HG03039 (cell line): ENCODE results near the gene CDK13.
A peak's percentile ranks its signal among the peaks of the same experiment; 100 is the strongest.

Source experiments
- ATAC-seq: cut with Tn5 transposase; IDR thresholded peaks from one replicate; pipeline ENCODE4 v1.9.1; 2021; ENCODE audit warnings: mild to moderate bottlenecking, moderate library complexity; ENCODE audit not compliant: unreplicated experiment

The CDK13 gene

DNA sequence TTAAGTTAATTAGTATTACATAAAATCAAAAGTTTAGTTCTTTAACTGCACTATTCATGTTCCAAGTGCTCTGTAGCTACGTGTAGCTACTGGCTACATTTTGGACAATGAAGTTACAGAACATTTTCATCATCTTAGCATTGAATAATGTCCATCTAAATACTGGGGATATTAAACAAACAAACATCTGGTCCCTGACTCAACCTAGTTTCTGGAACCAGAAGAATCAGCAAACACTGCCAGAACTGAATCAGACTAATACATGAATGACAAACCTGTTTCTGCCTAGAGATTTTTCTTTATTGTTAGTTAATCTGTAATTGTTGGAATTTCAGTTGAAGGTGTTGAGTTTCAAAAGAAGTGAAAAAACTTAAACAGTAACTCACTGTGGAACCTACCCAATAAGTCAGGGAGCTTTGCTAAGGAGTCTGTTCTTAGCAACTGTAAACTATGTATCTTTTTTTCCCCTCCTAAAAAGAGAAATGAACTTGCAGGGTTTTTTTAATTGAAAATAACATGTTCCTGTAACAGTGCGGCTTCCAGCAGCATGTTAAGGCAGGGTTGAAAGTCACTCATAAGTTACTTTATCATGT lies 58.3 kb downstream of the CDK13 start:
- ATAC-seq, result no peak

- no peak for ATAC-seq
These were observed 59.2 kb downstream of the CDK13 start for GRCh38 chr7:40009301-40009700.

GRCh38 chr7:40014376-40014775 lies 64.3 kb downstream of the CDK13 start:
- no peak for ATAC-seq

GRCh38 chr7:40015790-40016296 lies 65.8 kb downstream of the CDK13 start:
- peak; percentile 81 for ATAC-seq

DNA sequence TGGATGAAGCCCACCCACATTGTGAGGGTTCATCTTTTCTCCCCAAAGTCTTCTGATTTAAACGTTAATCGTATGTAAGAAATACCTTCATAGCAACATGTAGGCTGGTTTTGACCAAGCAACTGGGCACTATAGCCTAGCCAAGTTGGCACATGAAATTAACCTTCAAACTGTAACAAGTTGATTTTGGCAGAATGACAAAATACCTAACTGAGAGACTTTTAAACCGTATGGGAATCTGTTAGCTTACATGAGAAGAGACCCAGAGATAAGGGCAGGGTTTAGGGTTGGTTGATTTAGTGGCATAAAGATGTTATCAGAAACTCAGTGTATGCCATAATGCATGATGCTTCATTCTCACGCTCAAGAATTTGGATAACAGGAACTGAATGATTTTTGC lies 69.5 kb downstream of the CDK13 start:
- no peak for ATAC-seq

DNA sequence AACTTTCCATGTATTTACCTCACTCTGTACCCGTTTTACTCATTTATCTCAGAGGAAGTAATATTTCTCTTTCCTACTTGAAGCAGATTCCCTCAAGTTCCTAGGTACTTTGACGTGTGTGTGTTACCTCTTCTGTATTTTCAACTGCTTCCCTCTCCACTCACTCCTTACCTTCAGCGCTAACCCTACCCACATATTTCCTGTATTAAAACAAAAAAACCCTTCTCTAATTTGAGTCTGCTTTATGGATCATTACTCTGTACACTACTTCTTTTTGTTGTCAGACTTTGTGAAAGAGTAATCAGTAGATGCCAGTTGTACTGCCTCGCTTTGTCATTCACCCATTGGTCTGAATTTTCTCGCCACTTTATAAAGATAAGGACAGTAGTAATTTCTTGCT lies 74.0 kb downstream of the CDK13 start:
- ATAC-seq, result no peak

DNA sequence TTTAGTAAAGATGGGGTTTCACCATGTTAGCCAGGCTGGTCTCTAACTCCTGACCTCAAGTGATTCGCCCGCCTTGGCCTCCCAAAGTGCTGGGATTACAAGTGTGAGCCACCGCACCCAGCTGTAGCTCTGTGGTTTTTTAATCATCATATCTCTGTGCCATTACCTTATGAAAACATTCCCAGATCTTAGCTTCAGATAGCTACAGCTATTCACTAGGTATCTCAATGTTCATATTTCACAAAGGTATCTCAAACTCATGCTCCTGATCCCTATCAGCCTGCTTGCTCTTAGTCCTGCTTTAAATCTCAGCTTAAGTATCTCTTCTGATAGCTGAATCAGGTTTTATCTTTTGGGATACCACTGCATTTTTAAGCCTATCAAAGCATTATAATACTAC lies 74.8 kb downstream of the CDK13 start:
- no peak for ATAC-seq

DNA sequence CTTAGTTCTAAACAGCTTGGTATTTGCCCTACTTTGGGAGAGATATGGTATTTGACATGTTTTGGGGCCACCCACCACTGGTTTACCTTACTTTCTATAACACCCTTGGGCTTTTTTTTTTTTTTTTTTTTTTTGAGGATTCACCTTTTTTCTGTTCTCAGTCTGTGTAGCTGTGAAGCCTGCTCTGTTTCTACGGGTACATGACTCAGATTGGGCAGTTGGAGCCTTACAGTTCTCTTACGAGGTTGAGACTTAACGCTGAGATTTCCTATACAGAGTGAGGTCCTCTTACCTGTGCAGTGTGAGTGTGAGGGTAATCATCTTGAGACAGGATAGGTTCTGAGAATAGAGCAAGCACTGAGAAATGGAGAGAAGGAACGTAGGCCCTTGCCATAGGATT lies 77.5 kb downstream of the CDK13 start:
- no peak for ATAC-seq

DNA sequence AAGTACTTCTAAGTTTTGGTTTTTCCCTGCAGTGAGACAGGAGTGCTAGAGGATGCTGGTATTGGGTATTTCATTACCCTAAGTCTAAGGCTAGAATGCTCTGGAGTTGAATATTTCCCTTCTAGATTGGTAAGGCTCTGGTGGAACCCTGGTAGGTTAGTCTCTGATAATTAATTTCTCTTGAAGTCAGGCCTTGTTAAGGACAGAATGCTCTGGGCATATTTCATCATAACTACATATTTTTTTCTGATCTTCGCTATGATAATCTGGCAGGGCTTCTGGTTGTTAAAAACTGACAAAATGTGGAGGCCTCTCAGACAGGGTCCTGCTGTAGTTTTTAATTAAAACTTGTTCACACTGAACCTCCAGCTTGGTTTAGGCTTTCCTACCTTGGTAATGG lies 83.8 kb downstream of the CDK13 start:
- ATAC-seq, result no peak

DNA sequence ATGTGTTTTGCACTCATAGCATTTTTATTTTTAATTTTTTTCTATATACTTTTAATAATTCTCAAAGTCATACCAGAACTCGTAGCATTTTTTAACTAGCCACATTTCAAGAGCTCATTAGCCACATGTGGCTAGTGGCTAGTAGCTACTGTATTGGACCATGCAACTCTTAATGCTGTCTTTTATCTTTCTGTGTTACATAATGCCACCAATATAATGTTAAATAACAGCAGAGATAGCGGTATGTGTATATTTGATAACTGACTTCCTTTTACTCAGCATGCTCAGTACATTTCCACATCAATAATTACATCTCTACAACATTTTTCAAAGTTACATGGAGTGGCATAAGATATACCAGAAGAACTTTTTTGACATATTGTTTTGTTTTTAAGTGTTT lies 91.4 kb downstream of the CDK13 start:
- ATAC-seq, result no peak

GRCh38 chr7:40043164-40043563 lies 93.1 kb downstream of the CDK13 start:
- no peak for ATAC-seq

GRCh38 chr7:40047661-40048060 lies 97.6 kb downstream of the CDK13 start:
- no peak for ATAC-seq

- ATAC-seq, result no peak
These were observed 107.2 kb downstream of the CDK13 start for GRCh38 chr7:40057292-40057691.

GRCh38 chr7:40058026-40058425 lies 108.0 kb downstream of the CDK13 start:
- no peak for ATAC-seq

- no peak for ATAC-seq
These were observed 108.6 kb downstream of the CDK13 start for GRCh38 chr7:40058636-40059035.

DNA sequence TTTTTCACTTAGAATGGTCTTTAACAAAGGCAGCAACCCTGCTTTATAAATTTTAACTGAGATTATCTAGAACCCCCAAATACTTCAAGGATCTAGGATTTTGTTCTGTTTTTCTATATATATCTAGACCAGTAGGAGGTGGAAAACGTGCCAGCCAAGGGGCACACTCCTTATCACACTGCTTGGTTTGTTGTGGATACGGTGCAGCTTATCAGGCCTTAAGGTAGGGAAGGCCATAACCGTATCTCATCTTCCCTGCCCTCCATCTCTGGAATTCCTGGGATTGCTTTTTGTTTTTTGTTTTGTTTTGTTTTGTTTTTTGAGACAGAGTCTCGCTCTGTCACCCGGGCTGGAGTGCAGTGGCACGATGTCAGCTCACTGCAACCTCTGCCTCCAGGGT lies 109.0 kb downstream of the CDK13 start:
- no peak for ATAC-seq

DNA sequence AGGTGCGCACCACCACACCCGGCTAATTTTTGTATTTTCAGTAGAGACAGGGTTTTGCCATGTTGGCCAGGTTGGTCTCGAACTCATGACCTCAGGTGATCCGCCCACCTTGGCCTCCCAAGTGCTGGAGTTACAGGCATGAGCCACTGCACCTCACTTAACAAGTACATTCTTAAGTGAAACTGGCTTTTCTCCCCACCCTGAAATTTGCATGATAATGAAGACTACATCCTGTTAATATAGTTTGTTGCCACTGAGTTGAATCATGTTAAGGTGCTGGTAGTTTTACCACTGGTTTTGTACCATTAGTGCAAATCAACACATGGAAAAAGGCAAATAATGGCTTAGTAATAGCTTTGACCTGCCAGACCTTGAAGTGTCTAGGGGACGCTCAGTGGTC lies 122.2 kb downstream of the CDK13 start:
- ATAC-seq, result no peak

DNA sequence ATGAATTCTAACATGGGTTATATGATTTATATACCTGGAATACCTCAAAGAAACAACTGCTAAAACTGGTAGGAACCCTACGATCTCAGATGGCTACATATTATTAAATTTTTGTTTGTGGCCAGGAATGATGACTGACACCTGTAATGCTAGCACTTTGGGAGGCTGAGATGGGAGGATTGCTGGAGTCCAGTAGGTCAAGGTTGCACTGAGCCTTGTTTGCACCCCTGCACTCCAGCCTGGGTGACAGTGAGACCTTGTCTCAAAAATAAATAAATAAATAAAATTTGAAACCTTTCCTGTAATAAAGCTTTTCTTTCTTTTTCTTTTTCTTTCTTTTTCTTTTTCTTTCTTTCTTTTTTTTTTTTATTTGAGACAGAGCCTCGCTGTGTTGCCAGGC lies 123.2 kb downstream of the CDK13 start:
- ATAC-seq, result no peak

GRCh38 chr7:40077849-40078248 lies 127.8 kb downstream of the CDK13 start:
- no peak for ATAC-seq

DNA sequence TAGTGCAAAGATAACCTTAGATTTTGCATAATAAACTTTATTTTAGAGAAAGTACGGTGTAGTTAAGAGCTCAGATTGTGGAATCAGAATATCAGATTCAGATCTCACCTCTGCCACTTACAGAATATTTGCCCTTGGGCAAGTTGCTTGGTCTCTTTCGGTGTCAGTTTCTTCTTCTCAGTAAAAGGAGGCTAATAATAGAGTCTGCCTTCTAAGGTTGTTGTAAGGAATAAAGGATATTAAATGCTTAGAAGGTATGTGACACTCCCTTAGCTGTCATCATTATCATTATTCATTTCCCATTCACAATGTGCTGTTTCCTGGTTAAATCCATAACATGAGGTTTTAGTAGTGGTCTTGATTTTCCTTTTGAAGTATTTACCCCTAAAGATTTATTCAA lies 142.1 kb downstream of the CDK13 start:
- no peak for ATAC-seq

DNA sequence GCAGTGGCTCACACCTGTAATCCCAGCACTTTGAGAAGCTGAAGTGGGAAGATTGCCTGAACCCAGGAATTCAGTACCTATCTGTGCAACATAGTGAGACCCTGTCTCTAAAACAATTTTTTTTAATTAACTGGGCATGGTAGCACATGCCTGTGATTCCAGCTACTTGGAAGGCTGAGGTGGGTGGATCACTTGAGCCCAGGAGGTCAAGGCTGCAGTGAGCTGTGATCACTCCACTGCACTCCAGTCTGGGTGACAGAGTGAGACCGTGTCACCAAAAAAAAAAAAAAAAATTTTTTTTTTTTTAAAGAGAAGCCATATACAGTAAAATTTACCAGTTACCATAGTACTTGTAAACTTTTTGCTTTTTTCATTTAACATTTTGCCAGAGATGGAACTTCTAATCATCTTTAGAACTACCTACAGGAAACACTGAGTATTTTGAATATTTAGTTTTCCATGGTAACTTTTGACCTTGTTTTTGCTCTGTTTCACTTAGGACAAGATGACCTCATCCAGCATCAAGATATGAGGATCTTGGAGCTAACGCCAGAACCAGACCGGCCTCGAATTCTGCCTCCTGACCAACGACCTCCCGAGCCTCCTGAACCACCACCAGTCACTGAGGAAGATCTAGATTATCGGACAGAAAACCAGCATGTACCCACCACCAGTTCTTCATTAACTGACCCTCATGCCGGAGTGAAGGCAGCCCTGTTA lies 143.7 kb downstream of the CDK13 start:
- no peak for ATAC-seq

GRCh38 chr7:40095230-40095629 lies 145.2 kb downstream of the CDK13 start:
- no peak for ATAC-seq
